Subcutaneous abdominal adipose tissue (tissue), 5 donors: ENCODE data around the gene DHRSX.
A peak's percentile ranks its signal among the peaks of the same experiment; 100 is the strongest.

Source experiments
- H3K27ac ChIP-seq: one replicate; pipeline ENCODE4 v1.7.0; 2013; ENCODE audit warnings: low read depth, mild to moderate bottlenecking, inconsistent platforms, low read length, moderate library complexity
- H3K27me3 ChIP-seq, 5 donors: one replicate each; pipeline ENCODE4 v1.7.0; 2013; ENCODE audit warnings: low read length in 5 of 5, inconsistent platforms in 1 of 5; ENCODE audit not compliant: control insufficient read depth in 5 of 5, insufficient read depth in 4 of 5
- H3K36me3 ChIP-seq, 5 donors: one replicate each; pipeline ENCODE4 v1.7.0; 2013; ENCODE audit warnings: low read length in 5 of 5; ENCODE audit not compliant: control insufficient read depth in 5 of 5, insufficient read depth in 5 of 5
- H3K4me1 ChIP-seq, 5 donors: one replicate each; pipeline ENCODE4 v1.7.0; 2013; ENCODE audit warnings: low read length in 5 of 5, mild to moderate bottlenecking in 3 of 5, moderate library complexity in 1 of 5; ENCODE audit not compliant: control insufficient read depth in 5 of 5, insufficient read depth in 5 of 5
- H3K4me3 ChIP-seq, 5 donors: one replicate each; pipeline ENCODE4 v1.7.0; 2013; ENCODE audit warnings: low read length in 5 of 5, low read depth in 1 of 5
- H3K9ac ChIP-seq, 5 donors: one replicate each; pipeline ENCODE4 v1.7.0; 2013; ENCODE audit warnings: low read length in 5 of 5, mild to moderate bottlenecking in 4 of 5, moderate library complexity in 3 of 5
- H3K9me3 ChIP-seq, 5 donors: one replicate each; pipeline ENCODE4 v1.7.0; 2013; ENCODE audit warnings: low read length in 5 of 5; ENCODE audit not compliant: control insufficient read depth in 5 of 5
- donor health status: healthy.
- donor health status: healthy.
- donor health status: healthy.
- donor health status: healthy.
- donor health status: healthy.

Gene DHRSX

DNA sequence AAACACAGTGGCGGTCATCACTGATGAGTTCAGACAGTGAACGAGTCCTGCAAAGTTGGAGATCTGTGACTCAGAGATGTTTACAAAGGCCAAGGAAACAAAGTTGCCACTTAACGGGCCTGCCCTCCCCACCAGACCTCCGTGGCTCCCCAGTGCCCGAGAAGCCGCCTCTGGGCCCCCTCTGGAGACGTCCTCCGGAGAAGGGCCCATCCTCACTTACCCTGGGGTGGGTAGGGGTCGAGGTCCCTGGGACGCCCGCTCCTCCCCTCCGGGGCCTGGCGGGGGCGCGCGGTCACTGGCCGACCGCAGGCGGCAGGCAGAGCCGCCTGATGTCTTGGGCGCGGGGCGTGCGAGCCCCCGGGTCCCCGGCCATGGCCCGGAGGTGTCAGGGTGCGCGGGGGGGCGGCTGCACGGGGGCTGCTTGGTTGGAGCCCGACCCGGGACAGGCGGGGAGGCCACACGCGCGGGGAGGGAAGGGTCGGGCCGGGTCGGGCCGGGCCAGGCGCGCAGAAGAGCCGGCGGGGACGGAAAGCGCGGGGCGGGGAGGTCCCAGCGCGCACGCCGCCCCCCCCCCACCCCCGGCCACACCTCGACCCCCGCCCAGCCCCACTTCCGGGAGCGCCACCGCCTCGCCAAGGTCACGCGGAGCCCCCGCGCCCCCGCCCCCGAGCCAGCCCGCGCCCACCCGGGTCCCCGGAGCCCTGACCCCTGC is 529 bp downstream of the DHRSX start:
- Histone ChIP-seq H3K4me3 (peak overlapping the region; percentile 61 to 89 (median 79)), H3K27ac (peak overlapping the region; percentile 84), H3K9me3 (no peaks in the 10 kb centered on the region), H3K27me3 (no peaks in the 10 kb centered on the region), H3K4me1 (peaks cover 6 to 41% (median 31%) of the 10 kb centered on the region in 5 donors), H3K36me3 (peaks cover 0 to 7% (median 5%) of the 10 kb centered on the region in 5 donors), H3K9ac (peak overlapping the region in 4 of 5 donors; percentile 73 to 83 (median 80))

- Histone ChIP-seq H3K4me3 (peak overlapping the region; percentile 61 to 89 (median 79)), H3K4me1 (peaks cover 6 to 41% (median 31%) of the 10 kb centered on the region in 5 donors), H3K9me3 (no peaks in the 10 kb centered on the region), H3K36me3 (peaks cover 0 to 7% (median 5%) of the 10 kb centered on the region in 5 donors), H3K27ac (peak overlapping the region; percentile 84), H3K27me3 (no peaks in the 10 kb centered on the region), H3K9ac (peak overlapping the region in 4 of 5 donors; percentile 73 to 83 (median 80))
Measured at GRCh38 chrX:2499507-2499906, 1.3 kb downstream of the DHRSX start.

- peaks cover 0 to 7% (median 5%) of the 10 kb centered on the region in 5 donors for H3K36me3 ChIP-seq
- H3K4me1 ChIP-seq = peaks cover 6 to 41% (median 31%) of the 10 kb centered on the region in 5 donors
- no peaks in the 10 kb centered on the region for H3K9me3 ChIP-seq
- H3K27ac ChIP-seq = peak overlapping the region; percentile 84
- H3K4me3 ChIP-seq = peak overlapping the region; percentile 61 to 89 (median 79)
- H3K9ac ChIP-seq = peak overlapping the region in 4 of 5 donors; percentile 73 to 83 (median 80)
- no peaks in the 10 kb centered on the region for H3K27me3 ChIP-seq
Measured at GRCh38 chrX:2498781-2499302, 1.9 kb downstream of the DHRSX start.

GRCh38 chrX:2497961-2498780 is 2.6 kb downstream of the DHRSX start:
- H3K27me3 ChIP-seq = no peaks in the 10 kb centered on the region
- no peaks in the 10 kb centered on the region for H3K9me3 ChIP-seq
- H3K4me3 ChIP-seq = peak overlapping the region in 4 of 5 donors; percentile 61 to 89 (median 80)
- H3K36me3 ChIP-seq = peaks cover 0 to 7% (median 5%) of the 10 kb centered on the region in 5 donors
- peaks cover 6 to 41% (median 31%) of the 10 kb centered on the region in 5 donors for H3K4me1 ChIP-seq
- peak overlapping the region; percentile 84 for H3K27ac ChIP-seq
- H3K9ac ChIP-seq = peak overlapping the region in 4 of 5 donors; percentile 1 to 80 (median 42)

GRCh38 chrX:2495595-2495994 is 5.2 kb downstream of the DHRSX start:
- peaks cover 0 to 20% (median 13%) of the 10 kb centered on the region in 5 donors for H3K36me3 ChIP-seq
- peaks cover 6 to 35% (median 31%) of the 10 kb centered on the region in 5 donors for H3K4me1 ChIP-seq
- H3K27me3 ChIP-seq = no peaks in the 10 kb centered on the region
- no peak overlapping the region for H3K27ac ChIP-seq
- no peak overlapping the region for H3K4me3 ChIP-seq
- H3K9ac ChIP-seq = no peak overlapping the region
- no peaks in the 10 kb centered on the region for H3K9me3 ChIP-seq

DNA sequence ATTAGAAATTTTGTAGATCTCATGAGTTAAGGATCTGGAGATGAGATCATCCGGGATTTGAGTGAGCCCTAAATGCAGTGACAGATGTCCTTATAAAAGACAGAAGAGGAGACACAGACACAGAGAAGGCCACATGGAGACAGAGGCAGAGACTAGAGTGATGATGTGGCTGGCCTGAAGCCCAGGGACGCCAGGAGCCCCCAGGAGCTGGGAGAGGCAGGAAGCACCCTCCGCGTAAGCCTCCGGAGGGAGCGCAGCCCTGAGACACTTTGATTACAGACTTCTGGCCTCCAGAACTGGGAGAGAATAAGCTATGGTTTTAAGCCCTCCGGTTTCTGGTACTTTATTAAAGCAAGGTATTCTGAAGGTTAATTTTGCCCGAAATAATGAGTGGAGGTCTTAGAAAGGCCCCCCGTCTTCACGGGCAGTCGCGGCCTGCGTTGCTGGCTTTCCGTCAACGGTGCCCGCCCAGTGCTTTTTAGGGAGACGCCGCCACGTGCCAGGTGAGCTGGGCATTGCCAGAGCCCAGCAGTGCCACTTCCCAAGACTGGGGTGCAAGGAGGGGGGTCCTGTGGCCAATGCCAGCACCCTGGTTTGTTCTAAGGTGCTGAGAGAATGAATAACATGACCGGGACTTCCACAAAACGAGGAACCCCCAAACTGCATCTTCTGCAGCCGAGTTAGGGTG is 8.1 kb downstream of the DHRSX start:
- no peaks in the 10 kb centered on the region for H3K27me3 ChIP-seq
- peaks cover 0 to 11% (median 6%) of the 10 kb centered on the region in 5 donors for H3K4me1 ChIP-seq
- peaks cover 0 to 50% (median 41%) of the 10 kb centered on the region in 5 donors for H3K36me3 ChIP-seq
- no peak overlapping the region for H3K4me3 ChIP-seq
- H3K9me3 ChIP-seq = no peaks in the 10 kb centered on the region
- H3K9ac ChIP-seq = no peak overlapping the region
- no peak overlapping the region for H3K27ac ChIP-seq

DNA sequence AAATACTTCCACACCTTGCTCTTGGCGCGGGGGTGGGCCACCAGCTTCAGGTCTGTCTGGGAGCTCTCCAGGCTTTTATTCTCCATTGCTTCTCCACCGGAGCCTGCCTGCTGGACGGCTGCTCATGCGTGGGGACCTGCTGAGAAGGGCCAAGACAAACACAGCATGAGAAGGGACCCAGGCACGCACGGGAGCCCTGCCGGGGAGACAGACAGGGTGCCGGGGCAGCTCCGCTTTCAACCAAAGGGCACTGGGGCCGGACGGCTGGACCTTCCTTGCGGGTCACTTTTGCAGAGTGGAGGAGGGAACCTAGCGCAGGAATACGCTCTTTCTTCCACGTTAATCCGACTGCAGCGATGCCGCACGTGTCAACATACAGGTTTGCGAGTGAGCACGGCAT is 10.1 kb downstream of the DHRSX start:
- H3K27ac ChIP-seq = no peak overlapping the region
- peaks cover 0 to 2% (median 2%) of the 10 kb centered on the region in 5 donors for H3K4me1 ChIP-seq
- H3K9me3 ChIP-seq = no peaks in the 10 kb centered on the region
- no peaks in the 10 kb centered on the region for H3K27me3 ChIP-seq
- no peak overlapping the region for H3K9ac ChIP-seq
- no peak overlapping the region for H3K4me3 ChIP-seq
- H3K36me3 ChIP-seq = peaks cover 0 to 62% (median 53%) of the 10 kb centered on the region in 5 donors

GRCh38 chrX:2489446-2490445 is 11.0 kb downstream of the DHRSX start:
- Histone ChIP-seq H3K36me3 (peaks cover 0 to 58% (median 50%) of the 10 kb centered on the region in 5 donors), H3K9ac (no peak overlapping the region), H3K4me1 (peaks cover 0 to 8% (median 5%) of the 10 kb centered on the region in 5 donors), H3K4me3 (no peak overlapping the region), H3K27ac (no peak overlapping the region), H3K27me3 (no peaks in the 10 kb centered on the region), H3K9me3 (no peaks in the 10 kb centered on the region)
